NCI-H2107 treated with DMSO at 0.1 percent for 48 hours (cell line): Measurements from ENCODE around the gene SLC39A7.
A peak's percentile ranks its signal among the peaks of the same experiment; 100 is the strongest.

ENCODE experiments used
- DNase-seq: peaks from one replicate; lab custom pipeline; 2025; ENCODE audit not compliant: unreplicated experiment; lab: John Stamatoyannopoulos, UW

Gene SLC39A7

GRCh38 chr6:33200219-33201146 lies at the start of gene SLC39A7, which contains the start of gene RXRB:
Gene SLC39A7, plus strand, starts transcription at chr6:33200867. Its CDS starts 379 bp downstream, at chr6:33201246.
Gene RXRB, minus strand, starts transcription at chr6:33200665. Its CDS starts 189 bp downstream, at chr6:33200476.
- peak; percentile 81 for DNase-seq

GRCh38 chr6:33151050-33151449 lies 49.6 kb upstream of the SLC39A7 start:
- no peak for DNase-seq

GRCh38 chr6:33154349-33154748 lies 46.3 kb upstream of the SLC39A7 start:
- DNase-seq = no peak

DNA sequence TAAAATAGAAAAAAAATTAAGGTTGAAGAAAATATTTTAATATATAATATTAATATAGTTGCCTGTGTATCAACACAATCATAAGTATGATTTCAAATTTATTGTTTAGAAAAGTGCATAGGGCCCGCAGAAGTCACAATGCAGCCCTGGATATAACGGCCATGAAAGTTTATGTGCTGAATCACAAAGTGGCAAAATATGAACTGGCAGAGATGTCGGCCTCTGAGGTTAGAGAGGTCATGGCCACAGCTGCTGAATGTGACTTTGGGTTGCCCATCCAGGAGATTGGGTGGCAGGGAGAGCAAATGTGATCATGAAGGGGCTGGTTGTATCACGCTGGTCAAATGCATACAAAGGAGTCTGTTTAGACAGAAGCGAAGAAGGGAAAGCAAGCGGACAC lies 44.1 kb upstream of the SLC39A7 start:
- no peak for DNase-seq

DNA sequence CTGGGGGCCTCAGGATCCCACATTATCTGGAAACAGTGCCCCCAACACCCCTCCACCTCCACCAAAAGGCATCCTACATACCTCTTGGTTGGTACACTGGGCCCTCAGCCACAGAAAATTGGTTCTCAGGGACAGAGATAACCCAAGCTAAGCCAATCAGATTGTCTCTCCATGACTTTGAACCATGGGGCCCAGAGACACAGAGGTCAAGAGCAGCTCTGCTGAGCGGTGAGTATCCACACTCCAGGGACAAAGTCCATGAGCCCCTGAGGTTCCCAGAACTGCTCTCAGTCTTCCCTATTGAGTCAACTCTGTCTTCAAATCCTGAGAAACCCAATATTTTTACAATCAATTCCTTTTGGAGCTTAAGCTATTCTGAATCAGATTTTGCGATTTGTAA lies 43.7 kb upstream of the SLC39A7 start:
- no peak for DNase-seq

GRCh38 chr6:33160096-33160495 lies 40.6 kb upstream of the SLC39A7 start:
- no peak for DNase-seq

DNA sequence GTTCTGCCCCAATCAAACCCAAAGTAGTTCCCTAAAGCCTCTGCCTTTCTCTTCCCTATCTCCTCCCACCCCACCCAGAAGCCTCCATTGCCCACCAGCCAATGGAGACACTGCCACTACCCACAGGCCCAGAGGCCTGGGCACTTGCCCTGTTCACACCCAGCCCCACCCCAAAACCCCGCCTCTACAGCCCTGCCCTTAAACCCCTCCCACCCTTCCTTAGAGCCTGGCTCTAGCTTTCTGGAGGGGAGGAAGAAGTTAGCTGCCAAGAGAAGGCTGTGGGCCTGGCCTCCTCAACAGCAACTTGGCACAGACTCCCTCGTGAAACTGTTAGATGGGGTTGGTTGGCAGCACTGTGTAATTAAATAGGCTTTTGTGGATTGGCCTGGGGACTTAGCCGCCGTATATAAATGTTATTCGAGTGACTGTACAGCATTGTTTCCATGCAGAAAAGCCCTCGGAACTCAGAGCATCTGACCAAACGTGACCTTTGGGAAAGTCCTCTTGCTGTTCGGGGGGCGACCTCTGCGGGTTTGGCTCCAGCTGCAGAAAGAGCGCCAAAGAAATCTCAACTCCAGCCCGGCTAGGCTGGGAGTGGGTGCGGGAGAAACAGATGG lies 39.8 kb upstream of the SLC39A7 start:
- DNase-seq = no peak

DNA sequence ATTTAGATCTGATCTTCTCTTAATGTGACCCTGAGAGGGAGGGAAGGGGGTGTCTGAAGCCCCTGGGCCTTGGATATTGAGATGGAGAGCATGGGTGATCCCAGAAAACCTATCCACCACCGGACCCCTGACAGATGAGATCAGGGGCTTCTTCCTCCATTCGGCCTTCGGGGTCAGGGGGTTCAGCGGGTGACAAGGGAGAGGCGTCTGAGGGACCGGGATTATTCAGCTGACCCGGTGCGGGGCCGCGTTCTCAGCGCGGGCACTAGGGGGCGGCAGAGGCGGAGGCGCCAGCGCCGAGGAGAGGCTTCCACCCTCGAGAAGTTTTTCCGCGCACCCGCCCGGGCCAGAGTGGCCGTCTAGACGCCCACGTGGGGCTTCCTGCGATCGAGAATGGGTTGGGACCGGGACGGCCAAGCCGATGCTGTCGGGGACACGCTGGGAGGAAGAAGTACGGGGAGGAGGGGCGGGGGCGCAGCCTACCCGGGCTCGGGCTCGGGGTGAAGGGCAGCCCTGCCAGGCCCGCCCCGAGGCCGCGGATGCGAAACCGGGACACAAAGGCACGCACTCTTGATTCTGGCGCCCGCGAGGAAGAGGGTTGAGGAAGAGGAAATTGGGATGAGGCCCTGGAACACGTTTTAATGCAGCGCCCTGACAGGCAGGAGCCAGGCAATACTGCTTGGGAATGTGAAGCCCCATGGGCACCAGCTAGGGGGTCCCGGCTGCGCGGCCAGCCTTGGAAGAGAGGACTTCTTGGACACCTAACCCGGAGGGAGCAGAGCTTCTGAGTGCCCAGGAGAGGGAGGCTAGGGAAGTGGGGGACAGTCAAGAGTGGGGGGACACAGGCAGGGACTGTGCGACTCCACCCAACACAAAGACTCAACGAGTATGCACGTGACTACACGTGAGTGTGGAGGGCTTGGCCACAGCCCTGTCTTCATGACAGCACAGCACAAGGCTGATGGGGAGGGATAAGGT lies 39.0 kb upstream of the SLC39A7 start:
- DNase-seq = peak; percentile 3

- no peak for DNase-seq
Observed at GRCh38 chr6:33163540-33163939, 37.1 kb upstream of the SLC39A7 start.

DNA sequence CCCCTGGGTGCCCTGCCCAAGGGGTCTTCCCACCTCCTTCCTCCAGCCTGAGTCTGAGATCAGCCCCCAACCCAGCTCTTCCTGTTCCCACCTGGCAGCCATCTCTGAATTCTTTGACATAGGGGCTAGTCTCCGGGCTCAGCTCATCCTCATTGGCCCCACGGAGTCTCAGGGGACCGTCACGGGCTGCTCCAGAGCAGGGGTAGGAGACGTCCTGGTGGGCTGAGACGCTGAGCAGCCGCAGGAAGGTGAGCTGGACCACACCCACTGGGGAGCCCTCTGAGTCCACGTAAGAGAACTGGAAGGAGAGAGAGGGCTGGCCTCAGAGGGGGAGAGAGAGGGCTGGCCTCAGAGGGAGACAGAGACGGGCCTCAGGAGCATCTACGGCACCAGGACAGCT lies 36.5 kb upstream of the SLC39A7 start:
- no peak for DNase-seq

GRCh38 chr6:33164665-33165373 lies 35.8 kb upstream of the SLC39A7 start:
- DNase-seq = no peak

- no peak for DNase-seq
Observed at GRCh38 chr6:33165581-33166258, 34.9 kb upstream of the SLC39A7 start.

GRCh38 chr6:33166363-33166762 lies 34.3 kb upstream of the SLC39A7 start:
- DNase-seq = no peak

DNA sequence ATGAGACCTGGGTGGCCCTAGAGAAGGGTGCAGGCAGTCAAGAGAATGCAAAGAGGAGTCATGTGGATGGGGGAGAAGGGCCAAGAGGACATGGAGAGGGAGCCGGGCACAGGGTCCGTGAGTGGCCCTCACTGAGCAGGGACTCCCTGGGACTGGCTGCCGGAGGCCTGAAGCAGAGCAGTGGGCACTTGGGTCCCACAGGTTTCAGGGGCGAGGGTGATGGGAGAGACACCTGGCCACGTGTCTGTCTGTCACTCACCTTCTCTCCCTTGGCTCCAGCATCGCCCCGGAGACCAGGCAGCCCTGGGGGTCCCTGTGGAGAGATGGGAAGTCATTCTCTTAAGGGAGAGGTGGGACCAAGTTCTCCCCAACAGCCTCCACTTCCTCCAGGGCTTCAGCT lies 33.9 kb upstream of the SLC39A7 start:
- no peak for DNase-seq

- no peak for DNase-seq
Observed at GRCh38 chr6:33167374-33168283, 33.0 kb upstream of the SLC39A7 start.

DNA sequence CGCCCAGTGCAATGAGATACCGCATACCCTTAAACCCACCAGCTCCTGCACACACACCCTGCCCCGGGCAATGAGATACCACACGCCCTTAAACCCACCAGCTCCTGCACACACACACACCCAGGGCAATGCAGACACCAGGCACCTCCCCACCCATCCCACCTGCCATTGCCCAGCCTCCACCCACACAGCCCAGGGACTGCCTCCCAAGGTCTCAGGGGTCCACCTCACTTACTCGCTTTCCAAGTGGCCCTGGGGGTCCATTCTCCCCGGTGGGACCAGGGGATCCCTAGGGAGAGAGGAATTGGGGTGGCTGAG lies 32.4 kb upstream of the SLC39A7 start:
- DNase-seq = no peak

- no peak for DNase-seq
Observed at GRCh38 chr6:33168639-33169038, 32.0 kb upstream of the SLC39A7 start.

GRCh38 chr6:33169291-33170175 lies 31.1 kb upstream of the SLC39A7 start:
- no peak for DNase-seq
